Left lung (tissue), 10 donors: Measurements from ENCODE around the gene PARP8. TPM values are rescaled to one million over a fixed set of nuclear protein-coding genes. Genes with fewer than 3 reads are reported as not detected.

Experiments used
- ATAC-seq: fragments of 200-7000 bp; cut with Tn5 transposase; one replicate; pipeline ENCODE4 v1.9.1; 2020; ENCODE audit warnings: moderate library complexity
- DNase-seq, 4 donors: peaks; one replicate each; pipeline ENCODE4 v3.0.0-alpha.2; 2013 to 2020
- H3K27ac ChIP-seq, 2 donors: fragments of 200-600 bp; sonication (generic) in 1 of 2; one replicate each; pipeline versions ENCODE4 v1.5.0 to v1.8.0; 2020 to 2021
- H3K27me3 ChIP-seq, 2 donors: fragments of 200-600 bp; sonication (generic) in 1 of 2; one replicate each; pipeline versions ENCODE4 v1.5.0 to v1.8.0; 2020 to 2021
- H3K36me3 ChIP-seq, 2 donors: fragments of 200-600 bp; sonication (generic) in 1 of 2; one replicate each; pipeline versions ENCODE4 v1.5.0 to v1.8.0; 2020 to 2021
- H3K4me1 ChIP-seq, 2 donors: fragments of 200-600 bp; one replicate each; pipeline ENCODE4 v1.8.0; 2021
- H3K4me3 ChIP-seq, 2 donors: fragments of 200-600 bp; sonication (generic) in 1 of 2; one replicate each; pipeline versions ENCODE4 v1.5.0 to v1.8.0; 2020 to 2021; ENCODE audit warnings: mild to moderate bottlenecking in 1 of 2
- H3K9me3 ChIP-seq, 2 donors: fragments of 200-600 bp; sonication (generic) in 1 of 2; one replicate each; pipeline versions ENCODE4 v1.5.0 to v1.8.0; 2020 to 2021
- intact Hi-C, 2 donors: fragments of 100-400 bp; cut with DNase I; formaldehyde crosslinking; loops; one replicate each; pipeline versions ENCODE4 v1.11.2 to v1.14.2; 2022
- polyA plus RNA-seq, 6 donors: library from polyadenylated mRNA; unstranded; fragments of 120-200 nt; gene quantifications; one replicate each; pipeline ENCODE4 v1.2.1, GENCODE V29; 2013; ENCODE audit not compliant: insufficient read length in 6 of 6
- total RNA-seq, 2 donors: library from RNA; stranded (reverse); fragmentation: NEBNext Ultra II Directional; extraction: Animal tissue kit (Norgen Biotek cat#: 25700); gene quantifications; one replicate each; pipeline ENCODE4 v1.2.1, GENCODE V29; 2021
- TF ChIP-seq, protein P1 (sequence below), 2 donors: fragments of 200-600 bp; sonication (generic) in 1 of 2; IDR thresholded peaks; one replicate each; pipeline versions ENCODE4 v1.5.0 to v1.8.0; 2021; ENCODE audit warnings: antibody characterized with exemption in 2 of 2
- donor health status: DM: no; HTN: yes; CAD: no.
- donor health status: DM: no; HTN: no; CAD: no.

Gene PARP8
- total and polyA plus RNA-seq, 8 donors, result 19.1 to 41.3 (median 22.0) TPM

GRCh38 chr5:50724262-50724661 is 57.8 kb downstream of the PARP8 start:
- Histone ChIP-seq H3K9me3 (no peaks in the 10 kb centered on the region), H3K36me3 (no peaks in the 10 kb centered on the region), H3K27me3 (no peaks in the 10 kb centered on the region), H3K4me3 (no peak overlapping the region), H3K4me1 (peaks cover 0 to 17% of the 10 kb centered on the region in 2 donors), H3K27ac (no peak overlapping the region)
- ATAC-seq, result no peak
- intact Hi-C loops, result no loop called here
- TF ChIP-seq, protein P1, sequence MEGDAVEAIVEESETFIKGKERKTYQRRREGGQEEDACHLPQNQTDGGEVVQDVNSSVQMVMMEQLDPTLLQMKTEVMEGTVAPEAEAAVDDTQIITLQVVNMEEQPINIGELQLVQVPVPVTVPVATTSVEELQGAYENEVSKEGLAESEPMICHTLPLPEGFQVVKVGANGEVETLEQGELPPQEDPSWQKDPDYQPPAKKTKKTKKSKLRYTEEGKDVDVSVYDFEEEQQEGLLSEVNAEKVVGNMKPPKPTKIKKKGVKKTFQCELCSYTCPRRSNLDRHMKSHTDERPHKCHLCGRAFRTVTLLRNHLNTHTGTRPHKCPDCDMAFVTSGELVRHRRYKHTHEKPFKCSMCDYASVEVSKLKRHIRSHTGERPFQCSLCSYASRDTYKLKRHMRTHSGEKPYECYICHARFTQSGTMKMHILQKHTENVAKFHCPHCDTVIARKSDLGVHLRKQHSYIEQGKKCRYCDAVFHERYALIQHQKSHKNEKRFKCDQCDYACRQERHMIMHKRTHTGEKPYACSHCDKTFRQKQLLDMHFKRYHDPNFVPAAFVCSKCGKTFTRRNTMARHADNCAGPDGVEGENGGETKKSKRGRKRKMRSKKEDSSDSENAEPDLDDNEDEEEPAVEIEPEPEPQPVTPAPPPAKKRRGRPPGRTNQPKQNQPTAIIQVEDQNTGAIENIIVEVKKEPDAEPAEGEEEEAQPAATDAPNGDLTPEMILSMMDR (IDR thresholded peaks at IDR 0.05), result no peak
- DNase-seq, result no peak

DNA sequence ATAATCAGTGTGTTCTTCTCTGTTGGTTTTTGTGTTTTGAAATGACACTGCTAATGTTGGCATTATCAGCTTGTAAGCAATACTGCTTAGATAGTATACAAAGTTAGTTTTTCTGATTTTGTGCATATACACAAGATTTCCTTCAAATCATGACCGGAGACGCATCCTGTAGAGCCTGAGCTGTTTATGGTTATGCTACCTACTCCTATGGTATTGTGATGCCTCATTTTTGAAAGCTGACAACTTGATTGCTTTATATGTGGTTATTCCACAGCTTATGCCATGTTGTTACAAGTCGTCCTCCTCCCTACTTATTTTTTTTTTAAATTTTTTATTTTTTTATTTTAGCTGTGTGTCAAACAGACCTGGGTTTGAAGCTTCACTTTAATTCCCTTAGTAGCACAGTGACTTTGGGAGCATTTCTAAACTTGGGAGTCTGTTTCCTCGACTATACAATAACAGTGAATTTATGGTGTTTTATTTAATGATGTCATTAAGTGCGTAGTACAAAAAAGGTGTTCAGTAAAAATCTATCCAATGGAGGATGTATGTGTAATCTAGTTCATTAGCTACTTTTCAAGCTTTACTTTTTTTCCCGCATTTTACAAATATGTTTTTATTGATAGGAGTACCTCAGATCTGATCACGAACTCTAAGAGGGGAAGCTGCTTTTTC is 59.5 kb downstream of the PARP8 start:
- DNase-seq, result no peak
- Histone ChIP-seq H3K4me1 (peaks cover 0 to 17% of the 10 kb centered on the region in 2 donors), H3K36me3 (no peaks in the 10 kb centered on the region), H3K9me3 (no peaks in the 10 kb centered on the region), H3K27ac (no peak overlapping the region), H3K4me3 (no peak overlapping the region), H3K27me3 (no peaks in the 10 kb centered on the region)
- TF ChIP-seq, protein P1 (IDR thresholded peaks at IDR 0.05), result no peak
- intact Hi-C loops, result no loop called here
- ATAC-seq, result no peak

DNA sequence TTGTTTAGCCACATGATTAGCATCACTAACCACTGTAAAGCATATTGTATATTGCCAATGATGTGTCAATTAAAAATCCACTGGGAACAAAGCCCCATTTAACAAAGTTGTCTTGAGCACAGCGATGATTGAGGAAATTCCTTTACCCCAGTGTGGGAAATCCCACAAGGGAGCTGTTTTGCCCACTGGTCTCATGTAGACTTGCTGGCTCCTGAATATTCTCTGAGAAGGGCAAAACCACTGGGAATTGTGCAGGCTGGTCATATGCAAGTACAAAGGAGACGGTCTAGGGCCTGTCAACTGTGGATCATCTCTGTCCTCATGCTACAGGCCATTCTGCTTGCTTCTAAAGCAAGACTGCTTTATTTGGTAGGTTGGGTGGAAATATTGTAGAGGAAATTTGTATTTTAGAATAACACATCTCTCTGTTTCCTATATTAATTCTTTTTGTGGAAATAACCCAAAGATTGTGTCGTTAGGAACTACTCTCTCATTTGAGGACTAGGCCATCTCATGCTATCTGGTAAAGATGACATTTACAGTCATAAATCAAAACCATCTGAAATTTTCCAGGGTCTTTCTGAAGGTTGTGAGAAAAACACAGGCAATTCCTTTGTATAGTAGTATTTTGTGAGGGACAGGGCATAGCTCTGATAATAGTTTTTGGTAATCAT is 60.2 kb downstream of the PARP8 start:
- Histone ChIP-seq H3K9me3 (no peaks in the 10 kb centered on the region), H3K36me3 (no peaks in the 10 kb centered on the region), H3K4me3 (no peak overlapping the region), H3K27me3 (no peaks in the 10 kb centered on the region), H3K27ac (no peak overlapping the region), H3K4me1 (peaks cover 0 to 14% of the 10 kb centered on the region in 2 donors)
- ATAC-seq (no peak), DNase-seq (no peak)
- TF ChIP-seq, protein P1 (IDR thresholded peaks at IDR 0.05), result no peak
- intact Hi-C loops, result no loop called here

- peaks cover 0 to 14% of the 10 kb centered on the region in 2 donors for H3K4me1 ChIP-seq
- ATAC-seq, result peak; percentile 57
- DNase-seq, result no peak
- H3K27ac ChIP-seq, result no peak overlapping the region
- H3K36me3 ChIP-seq, result no peaks in the 10 kb centered on the region
- H3K9me3 ChIP-seq, result no peaks in the 10 kb centered on the region
- H3K4me3 ChIP-seq, result no peak overlapping the region
- intact Hi-C loops, result no loop called here
- H3K27me3 ChIP-seq, result no peaks in the 10 kb centered on the region
- TF ChIP-seq, protein P1 (IDR thresholded peaks at IDR 0.05), result no peak
Measured at GRCh38 chr5:50727149-50727496, 60.7 kb downstream of the PARP8 start.

DNA sequence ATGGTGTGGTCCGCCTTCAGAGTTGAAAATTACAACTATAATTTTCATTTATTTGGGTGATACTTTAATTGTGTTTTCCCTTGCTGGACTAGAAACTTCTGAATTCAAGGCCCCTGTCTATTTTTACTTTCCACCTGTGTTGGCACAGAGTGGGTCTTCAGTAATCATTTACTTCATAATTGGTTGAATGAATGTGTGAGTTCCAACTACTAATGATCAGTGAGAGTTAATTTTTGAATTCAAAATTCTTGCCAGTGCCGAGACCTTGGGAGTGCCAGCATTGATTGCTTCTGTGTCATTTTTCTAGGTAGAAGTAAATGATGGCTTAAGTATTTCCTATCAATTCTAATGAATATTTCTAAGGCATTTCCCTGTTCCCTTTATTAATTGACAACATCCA is 61.4 kb downstream of the PARP8 start:
- H3K4me3 ChIP-seq, result no peak overlapping the region
- H3K9me3 ChIP-seq, result no peaks in the 10 kb centered on the region
- DNase-seq (no peak), ATAC-seq (no peak)
- intact Hi-C loops, result no loop called here
- TF ChIP-seq, protein P1 (IDR thresholded peaks at IDR 0.05), result no peak
- peaks cover 0 to 10% of the 10 kb centered on the region in 2 donors for H3K4me1 ChIP-seq
- no peak overlapping the region for H3K27ac ChIP-seq
- H3K27me3 ChIP-seq, result no peaks in the 10 kb centered on the region
- no peaks in the 10 kb centered on the region for H3K36me3 ChIP-seq
